Muscle of leg (tissue), 11 donors: ENCODE data around the gene DPYD. TPM values are rescaled to one million over a fixed set of nuclear protein-coding genes. Genes with fewer than 3 reads are reported as not detected.
"Not testable (repeated sequence)": the region's sequence is repeated elsewhere in the genome, so short reads cannot be mapped to it uniquely, and the experiment has no call there.

ENCODE experiments used
- DNase-seq: peaks from one replicate; pipeline ENCODE4 v3.0.0; 2013
- H3K27ac ChIP-seq: one replicate; pipeline ENCODE4 v1.5.1; 2013; ENCODE audit warnings: mild to moderate bottlenecking, low read length, control low read depth
- H3K27me3 ChIP-seq: one replicate; pipeline ENCODE4 v1.6.1; 2013; ENCODE audit warnings: low read length; ENCODE audit not compliant: control insufficient read depth, insufficient read depth
- H3K36me3 ChIP-seq: one replicate; pipeline ENCODE4 v1.6.1; 2013; ENCODE audit warnings: low read length; ENCODE audit not compliant: control insufficient read depth, insufficient read depth
- H3K4me1 ChIP-seq: one replicate; pipeline ENCODE4 v1.6.1; 2013; ENCODE audit warnings: low read length; ENCODE audit not compliant: control insufficient read depth, insufficient read depth
- H3K4me3 ChIP-seq: one replicate; pipeline ENCODE4 v1.5.1; 2013; ENCODE audit warnings: low read length, control low read depth
- H3K9me3 ChIP-seq: replicated peaks from 2 replicates; pipeline ENCODE4 v1.6.1; 2013; ENCODE audit warnings: low read depth, low read length; ENCODE audit not compliant: control insufficient read depth
- WGBS: methylation state at CpG from one replicate; pipeline ENCODE4 v1.1.5; 2013; ENCODE audit warnings: missing lambda C conversion rate; ENCODE audit not compliant: insufficient coverage; 5-methylcytosine and 5-hydroxymethylcytosine counted together
- polyA plus RNA-seq, 8 donors: library from polyadenylated mRNA; unstranded; fragments of 120-200 nt; gene quantifications; one replicate each; pipeline versions ENCODE4 v1.2.1 to v1.2.3, GENCODE V29; 2013; ENCODE audit warnings: inconsistent platforms in 1 of 8, low replicate concordance in 1 of 8; ENCODE audit not compliant: insufficient read length in 8 of 8, insufficient read depth in 1 of 8
- total RNA-seq: library from RNA; stranded (reverse); fragments of 120-200 nt; gene quantifications from one replicate; pipeline ENCODE4 v1.2.4, GENCODE V29; 2013

DPYD gene
- total and polyA plus RNA-seq, 9 donors, result 7.3 to 14.7 (median 9.8) TPM

GRCh38 chr1:97243973-97244560, 676.8 kb downstream of the DPYD start:
- DNase-seq, result no peak
- WGBS, result no CpG with 5 or more reads among the region's 2 CpGs
- H3K36me3 ChIP-seq, result no peaks in the 10 kb centered on the region
- H3K27me3 ChIP-seq, result no peaks in the 10 kb centered on the region
- H3K27ac ChIP-seq, result no peak overlapping the region
- no peak overlapping the region for H3K4me3 ChIP-seq
- no peaks in the 10 kb centered on the region for H3K9me3 ChIP-seq
- H3K4me1 ChIP-seq, result peaks cover 2% of the 10 kb centered on the region

- no peak for DNase-seq
- no peaks in the 10 kb centered on the region for H3K9me3 ChIP-seq
- no CpG with 5 or more reads among the region's 3 CpGs for WGBS
- no peaks in the 10 kb centered on the region for H3K4me1 ChIP-seq
- no peaks in the 10 kb centered on the region for H3K27me3 ChIP-seq
- H3K36me3 ChIP-seq, result no peaks in the 10 kb centered on the region
- no peak overlapping the region for H3K27ac ChIP-seq
- H3K4me3 ChIP-seq, result no peak overlapping the region
These were observed 682.0 kb downstream of the DPYD start for GRCh38 chr1:97238816-97239215.

- WGBS, result no CpG with 5 or more reads among the region's 2 CpGs
- not testable (repeated sequence) for H3K9me3 ChIP-seq, H3K36me3 ChIP-seq
These were observed 689.5 kb downstream of the DPYD start for GRCh38 chr1:97231354-97231753.

GRCh38 chr1:97212671-97213070, 708.2 kb downstream of the DPYD start:
- Histone ChIP-seq H3K4me3 (no peak overlapping the region), H3K36me3 (no peaks in the 10 kb centered on the region), H3K9me3 (no peaks in the 10 kb centered on the region), H3K27me3 (no peaks in the 10 kb centered on the region), H3K4me1 (no peaks in the 10 kb centered on the region), H3K27ac (no peak overlapping the region)
- no CpG with 5 or more reads among the region's 2 CpGs for WGBS
- no peak for DNase-seq

More at GRCh38 chr1:97231354-97231753, 689.5 kb downstream of the DPYD start:
- H3K4me1 ChIP-seq, H3K27me3 ChIP-seq, DNase-seq, H3K27ac ChIP-seq, H3K4me3 ChIP-seq: not testable (repeated sequence)

- Histone ChIP-seq H3K27me3 (no peaks in the 10 kb centered on the region), H3K36me3 (no peaks in the 10 kb centered on the region), H3K4me3 (no peak overlapping the region), H3K9me3 (no peaks in the 10 kb centered on the region), H3K27ac (no peak overlapping the region), H3K4me1 (no peaks in the 10 kb centered on the region)
- WGBS, result 83% methylated on average over 1 of the region's 1 CpG
- no peak for DNase-seq
These were observed 710.5 kb downstream of the DPYD start for GRCh38 chr1:97210307-97210706.

- Histone ChIP-seq H3K4me3 (no peak overlapping the region), H3K36me3 (no peaks in the 10 kb centered on the region), H3K9me3 (no peaks in the 10 kb centered on the region), H3K27ac (no peak overlapping the region), H3K27me3 (no peaks in the 10 kb centered on the region), H3K4me1 (no peaks in the 10 kb centered on the region)
- no CpG with 5 or more reads among the region's 3 CpGs for WGBS
- no peak for DNase-seq
These were observed 711.4 kb downstream of the DPYD start for GRCh38 chr1:97209381-97209957.

- Histone ChIP-seq H3K4me3 (no peak overlapping the region), H3K27ac (no peak overlapping the region), H3K9me3 (no peaks in the 10 kb centered on the region), H3K4me1 (no peaks in the 10 kb centered on the region), H3K36me3 (no peaks in the 10 kb centered on the region), H3K27me3 (no peaks in the 10 kb centered on the region)
- DNase-seq, result peak; percentile 51
These were observed 713.0 kb downstream of the DPYD start for GRCh38 chr1:97207868-97208267.

GRCh38 chr1:97204468-97204867, 716.4 kb downstream of the DPYD start:
- Histone ChIP-seq H3K36me3 (no peaks in the 10 kb centered on the region), H3K4me1 (no peaks in the 10 kb centered on the region)
- peak; percentile 71 for DNase-seq

GRCh38 chr1:97202481-97203380, 718.1 kb downstream of the DPYD start:
- Histone ChIP-seq H3K36me3 (no peaks in the 10 kb centered on the region), H3K4me3 (no peak overlapping the region), H3K27me3 (no peaks in the 10 kb centered on the region), H3K27ac (no peak overlapping the region), H3K9me3 (no peaks in the 10 kb centered on the region), H3K4me1 (no peaks in the 10 kb centered on the region)
- 87% methylated on average over 3 of the region's 5 CpGs for WGBS
- no peak for DNase-seq

More at GRCh38 chr1:97204468-97204867, 716.4 kb downstream of the DPYD start:
- no peaks in the 10 kb centered on the region for H3K27me3 ChIP-seq
- no peak overlapping the region for H3K27ac ChIP-seq
- no CpG with 5 or more reads among the region's 1 CpG for WGBS
- H3K9me3 ChIP-seq, result no peaks in the 10 kb centered on the region
- no peak overlapping the region for H3K4me3 ChIP-seq

GRCh38 chr1:97201641-97202040, 719.2 kb downstream of the DPYD start:
- DNase-seq, result no peak
- no CpG with 5 or more reads among the region's 3 CpGs for WGBS
- H3K27me3 ChIP-seq, result no peaks in the 10 kb centered on the region
- no peaks in the 10 kb centered on the region for H3K36me3 ChIP-seq
- H3K27ac ChIP-seq, result no peak overlapping the region
- no peaks in the 10 kb centered on the region for H3K9me3 ChIP-seq
- H3K4me1 ChIP-seq, result no peaks in the 10 kb centered on the region
- no peak overlapping the region for H3K4me3 ChIP-seq
